NCI-H446 (cell line): ENCODE measurements around the gene INPP5F.
A peak's percentile ranks its signal among the peaks of the same experiment; 100 is the strongest.
"Not testable (repeated sequence)": the region's sequence is repeated elsewhere in the genome, so short reads cannot be mapped to it uniquely, and the experiment has no call there.

ENCODE experiments used
- DNase-seq, 2 experiments: peaks; one replicate each; lab custom pipeline; 2025; lab: John Stamatoyannopoulos, UW

INPP5F gene

DNA sequence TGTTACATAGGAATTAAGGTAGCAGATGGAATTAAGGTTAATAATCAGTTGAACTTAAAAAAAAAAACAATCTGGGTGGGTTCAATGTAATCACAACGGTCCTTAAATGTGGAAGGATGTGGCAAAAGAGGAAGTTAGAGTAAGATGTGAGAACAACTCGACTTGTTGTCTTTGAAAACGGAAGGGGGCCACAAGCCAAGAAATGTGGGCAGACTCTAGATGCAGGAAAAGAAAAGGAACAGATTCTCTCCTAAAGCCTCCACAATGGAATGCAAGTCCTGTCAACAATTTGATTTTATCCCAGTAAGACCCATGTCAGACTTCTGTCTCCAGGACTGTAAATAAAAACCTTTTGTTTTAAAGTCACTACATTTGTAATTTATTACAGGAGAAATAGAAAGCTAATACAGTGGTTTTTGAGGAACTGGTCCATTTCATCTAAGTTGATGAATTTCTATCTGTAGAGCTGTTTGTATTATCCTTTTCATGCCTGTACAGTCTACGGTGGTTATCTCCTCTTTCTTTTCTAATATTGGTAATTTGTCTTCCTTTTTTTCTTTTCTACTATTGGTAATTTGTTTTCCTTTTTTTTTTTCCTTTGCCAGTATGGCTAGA, 138.2 kb downstream of the INPP5F start:
- DNase-seq = no peak

DNA sequence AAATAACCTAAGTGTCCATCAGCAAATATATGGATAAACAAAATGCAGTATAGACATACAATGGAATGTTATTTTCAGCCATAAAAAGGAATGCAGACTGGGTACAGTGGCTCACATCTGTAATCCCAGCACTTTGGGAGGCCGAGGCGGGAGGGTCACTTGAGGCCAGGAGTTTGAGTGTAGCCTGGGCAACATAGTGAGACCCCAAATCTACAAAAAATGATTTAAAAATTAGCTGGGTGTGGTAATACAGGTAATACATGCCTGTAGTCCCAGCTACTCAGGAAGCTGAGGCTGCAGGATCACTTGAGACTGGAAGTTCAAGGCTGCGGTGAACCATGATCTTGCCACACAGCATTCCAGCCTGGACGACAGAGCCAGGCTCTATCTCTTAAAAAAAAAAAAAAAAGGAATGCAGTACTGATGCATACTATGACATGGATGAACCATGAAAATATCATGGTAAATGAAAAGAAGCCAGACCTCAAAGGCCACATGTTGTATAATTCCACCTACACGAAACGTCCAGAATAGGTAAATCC, 139.9 kb downstream of the INPP5F start:
- DNase-seq = no peak

DNA sequence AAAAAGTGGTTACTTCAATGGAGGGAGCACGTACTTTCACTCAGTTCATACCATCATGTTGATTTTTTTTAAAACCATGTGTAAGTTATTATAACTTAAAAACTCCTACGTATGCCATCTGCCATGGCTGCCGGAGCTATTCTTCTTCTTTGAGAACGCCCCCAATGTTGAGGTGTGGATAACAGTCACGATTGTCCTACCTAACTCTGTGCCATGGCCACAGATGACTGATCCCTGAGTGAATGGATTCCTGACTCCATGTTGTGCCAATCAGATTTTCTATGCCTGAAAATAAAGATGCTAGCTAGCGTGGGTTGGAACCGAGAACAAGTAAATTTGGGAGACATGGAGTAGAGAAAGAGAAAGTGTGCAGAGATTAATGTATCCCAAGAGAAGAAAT, 141.5 kb downstream of the INPP5F start:
- DNase-seq = no peak

DNA sequence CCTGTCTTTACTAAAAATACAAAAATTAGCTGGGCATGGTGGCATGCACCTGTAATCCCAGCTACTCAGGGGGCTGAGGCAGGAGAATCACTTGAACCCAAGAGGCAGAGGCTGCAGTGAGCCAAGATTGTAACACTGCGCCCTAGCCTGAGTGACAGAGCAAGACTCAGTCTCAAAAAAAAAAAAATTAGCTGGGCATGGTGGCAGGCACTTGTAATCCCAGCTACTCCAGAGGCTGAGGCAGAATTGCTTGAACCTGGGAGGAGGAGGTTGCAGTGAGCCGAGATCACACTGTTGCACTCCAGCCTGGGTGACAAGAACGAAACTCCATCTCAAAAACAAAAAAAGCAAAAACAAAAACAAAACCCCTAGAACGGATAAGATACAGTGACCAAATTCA, 143.5 kb downstream of the INPP5F start:
- not testable (repeated sequence) for DNase-seq

DNA sequence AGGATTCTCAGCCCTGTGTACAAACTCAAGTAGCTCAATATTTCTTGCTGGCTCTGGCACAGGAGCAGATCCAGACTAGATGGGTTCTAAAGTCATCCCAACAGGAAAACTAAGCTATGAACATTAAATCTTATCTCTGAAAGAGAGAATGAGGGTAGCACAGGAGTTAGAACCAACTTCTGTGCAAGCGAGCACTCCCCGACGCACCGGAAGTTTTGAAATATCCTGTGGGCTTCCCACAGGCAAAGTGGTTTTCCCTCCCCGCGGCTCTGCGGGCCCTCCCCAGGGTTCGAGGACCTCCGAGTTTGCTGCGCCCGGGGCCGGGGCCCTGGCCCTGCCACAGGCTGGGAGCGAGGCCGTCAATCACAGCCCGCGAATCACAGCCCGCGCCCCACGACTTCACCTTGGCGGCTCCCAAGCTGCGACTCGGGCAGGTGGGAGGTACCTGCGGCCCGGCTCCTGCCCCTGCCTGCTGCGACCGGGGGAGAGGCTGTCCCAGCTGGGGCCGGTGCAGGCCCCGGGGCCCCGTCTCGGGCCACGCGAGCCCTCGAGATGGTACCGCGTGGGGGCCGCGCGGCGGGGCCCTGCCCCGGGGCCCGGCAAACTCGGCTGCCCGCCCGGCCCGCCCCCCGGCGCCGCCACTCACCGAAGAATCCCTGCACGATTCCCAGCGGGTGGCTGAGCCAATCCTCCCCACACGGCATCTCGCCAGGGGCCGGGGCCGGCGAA, 146.2 kb downstream of the INPP5F start:
- no peak for DNase-seq

DNA sequence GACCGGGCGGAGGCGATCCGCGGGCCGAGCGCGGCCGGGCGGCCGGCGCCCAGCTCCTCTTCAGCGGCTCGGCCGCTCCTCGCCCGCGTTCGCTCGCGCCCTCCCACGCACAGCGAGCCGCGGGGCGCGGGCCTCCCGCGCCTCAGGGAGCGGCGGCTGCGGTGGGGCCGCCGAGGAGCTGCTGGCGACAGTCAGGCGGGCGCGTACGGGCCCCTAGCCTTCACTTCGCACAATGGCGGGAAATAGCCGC, 146.7 kb downstream of the INPP5F start, which contains the start of gene MCMBP:
Gene MCMBP (minus strand): TSS at position 234 of the 250 bp plus-strand sequence. CDS start 259 bp downstream, outside the sequence.
- DNase-seq = no peak

DNA sequence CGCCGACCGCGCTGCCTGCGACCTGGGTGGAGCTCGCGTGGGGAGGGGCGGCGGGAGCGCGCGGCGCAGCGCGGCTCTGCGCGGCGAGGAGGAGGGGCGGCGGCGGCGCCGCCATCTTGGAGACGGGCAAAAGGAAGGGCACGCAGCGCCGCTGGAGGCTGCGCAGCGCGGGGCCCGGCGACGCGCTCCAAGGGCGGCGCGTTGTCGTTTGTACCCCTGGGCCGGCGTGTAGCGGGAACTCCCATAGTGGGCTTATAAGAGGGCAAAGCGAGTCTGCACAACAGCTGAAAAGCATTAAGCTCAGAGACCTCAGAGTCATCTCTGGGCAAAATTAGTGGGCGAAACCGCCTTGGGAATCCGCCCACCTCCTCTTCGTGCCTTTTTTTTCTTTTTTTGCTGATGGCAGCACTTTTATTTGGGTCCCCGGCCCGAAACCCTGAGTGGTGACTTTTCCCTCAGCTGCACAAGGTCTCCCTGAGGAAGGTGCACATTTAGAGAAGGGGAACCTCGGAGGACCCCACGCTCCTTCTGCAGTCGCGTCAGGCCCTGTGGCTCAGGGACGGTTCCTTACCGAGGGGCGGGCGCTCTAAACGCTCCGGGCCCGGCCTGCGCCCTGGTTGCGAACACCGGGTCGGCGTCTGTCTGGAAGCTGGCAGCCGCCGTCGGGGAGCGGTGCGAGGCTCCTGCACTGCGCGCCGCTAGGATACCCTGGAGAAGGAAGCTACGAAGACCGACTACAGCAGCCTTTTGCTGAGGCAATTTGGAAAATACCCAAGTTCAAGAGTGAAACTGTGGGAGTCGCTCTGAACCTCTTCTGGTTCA, 147.2 kb downstream of the INPP5F start:
- peak; percentile 57 to 85 for DNase-seq

DNA sequence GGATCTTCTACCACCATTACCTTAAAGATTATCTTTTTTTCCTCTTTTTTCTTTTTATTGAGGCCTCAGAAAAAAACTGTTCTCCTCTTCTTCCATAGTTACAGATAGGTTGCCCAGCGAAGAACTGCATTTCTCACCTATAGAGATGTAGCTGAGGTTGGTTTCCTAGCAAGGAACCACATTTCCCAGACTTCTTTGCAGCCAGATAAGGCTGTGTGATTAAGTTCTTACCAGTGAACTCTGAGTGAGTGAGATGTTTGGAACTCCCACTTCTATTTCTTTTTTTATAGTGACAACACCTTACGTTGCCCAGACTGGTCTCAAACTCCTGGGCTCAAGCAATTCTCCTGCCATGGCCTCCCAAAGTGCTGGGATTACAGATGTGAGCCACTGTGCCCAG, 152.7 kb downstream of the INPP5F start:
- no peak for DNase-seq
